SHP77 treated with DMSO at 0.1 percent for 48 hours (cell line): ENCODE measurements around the gene CARMIL1.

Source experiments
- DNase-seq: peaks from one replicate; lab custom pipeline; 2025; lab: John Stamatoyannopoulos, UW

Gene CARMIL1

GRCh38 chr6:25619217-25619616 lies 340.0 kb downstream of the CARMIL1 start:
- DNase-seq: no peak

GRCh38 chr6:25620391-25620790 lies 341.2 kb downstream of the CARMIL1 start:
- no peak for DNase-seq

- DNase-seq: no peak
These were observed 343.9 kb downstream of the CARMIL1 start for GRCh38 chr6:25623065-25623464.

GRCh38 chr6:25623879-25624278 lies 344.7 kb downstream of the CARMIL1 start:
- peak; percentile 43 for DNase-seq

- no peak for DNase-seq
These were observed 347.8 kb downstream of the CARMIL1 start for GRCh38 chr6:25627001-25627400.

- DNase-seq: no peak
These were observed 349.5 kb downstream of the CARMIL1 start for GRCh38 chr6:25628471-25629197.

GRCh38 chr6:25629198-25629576 lies 350.0 kb downstream of the CARMIL1 start:
- DNase-seq: peak; percentile 81

- DNase-seq: no peak
These were observed 351.5 kb downstream of the CARMIL1 start for GRCh38 chr6:25630508-25631278.

GRCh38 chr6:25635886-25636317 lies 356.7 kb downstream of the CARMIL1 start:
- DNase-seq: peak; percentile 14

GRCh38 chr6:25637211-25637610 lies 358.0 kb downstream of the CARMIL1 start:
- no peak for DNase-seq

- DNase-seq: no peak
These were observed 358.8 kb downstream of the CARMIL1 start for GRCh38 chr6:25637960-25638434.

- DNase-seq: no peak
These were observed 360.5 kb downstream of the CARMIL1 start for GRCh38 chr6:25639653-25640052.

GRCh38 chr6:25640446-25640845 lies 361.3 kb downstream of the CARMIL1 start:
- DNase-seq: no peak

GRCh38 chr6:25640891-25641290 lies 361.7 kb downstream of the CARMIL1 start:
- DNase-seq: no peak

- DNase-seq: no peak
These were observed 362.2 kb downstream of the CARMIL1 start for GRCh38 chr6:25641377-25641776.

GRCh38 chr6:25641940-25642666 lies 362.9 kb downstream of the CARMIL1 start:
- no peak for DNase-seq

GRCh38 chr6:25642667-25643328 lies 363.6 kb downstream of the CARMIL1 start:
- no peak for DNase-seq

GRCh38 chr6:25645916-25646315 lies 366.7 kb downstream of the CARMIL1 start:
- DNase-seq: no peak

- DNase-seq: no peak
These were observed 370.4 kb downstream of the CARMIL1 start for GRCh38 chr6:25649611-25650010.

- peak; percentile 75 for DNase-seq
These were observed 372.9 kb downstream of the CARMIL1 start, which contains the start of gene SCGN for GRCh38 chr6:25652007-25652515. Gene SCGN (plus strand): TSS chr6:25652215. CDS start chr6:25652404, 189 bp downstream.

- no peak for DNase-seq
These were observed 376.5 kb downstream of the CARMIL1 start for GRCh38 chr6:25655723-25656122.
